Activated naive CD8-positive, alpha-beta T cell treated with anti-CD3 and anti-CD28 coated beads for 36 hours (primary cell): ENCODE measurements around the gene ATP13A4. TPM values are rescaled to one million over a fixed set of nuclear protein-coding genes. Genes with fewer than 3 reads are reported as not detected.

Experiments
- DNase-seq: peaks from one replicate; pipeline ENCODE4 v3.0.0; 2021
- H3K27ac Mint-ChIP-seq: one replicate; pipeline ENCODE4 v1.8.0; 2022; ENCODE audit warnings: mild to moderate bottlenecking, moderate library complexity, mixed read lengths
- H3K27me3 Mint-ChIP-seq: one replicate; pipeline ENCODE4 v1.8.0; 2022; ENCODE audit warnings: mild to moderate bottlenecking, mixed read lengths
- H3K36me3 Mint-ChIP-seq: one replicate; pipeline ENCODE4 v1.8.0; 2021; ENCODE audit warnings: mild to moderate bottlenecking, mixed read lengths
- H3K4me1 Mint-ChIP-seq: one replicate; pipeline ENCODE4 v1.8.0; 2021; ENCODE audit warnings: mixed read lengths
- H3K4me3 Mint-ChIP-seq: one replicate; pipeline ENCODE4 v1.8.0; 2022; ENCODE audit warnings: mild to moderate bottlenecking, moderate library complexity, mixed read lengths
- H3K9me3 Mint-ChIP-seq: one replicate; pipeline ENCODE4 v1.8.0; 2022; ENCODE audit warnings: mixed read lengths
- total RNA-seq, 2 experiments: library from RNA; stranded (reverse); gene quantifications; one replicate each; pipeline ENCODE4 v1.2.3, GENCODE V29; 2021

Gene ATP13A4
- total RNA-seq, 2 experiments from 2014 or later = 1.6 to 1.7 TPM

GRCh38 chr3:193367868-193368267, 186.8 kb downstream of the ATP13A4 start:
- Mint-ChIP-seq H3K36me3 (no peaks in the 10 kb centered on the region), H3K27me3 (peaks cover 19% of the 10 kb centered on the region), H3K9me3 (no peaks in the 10 kb centered on the region), H3K4me3 (no peak overlapping the region), H3K4me1 (peaks cover 2% of the 10 kb centered on the region), H3K27ac (no peak overlapping the region)
- DNase-seq = no peak

- Mint-ChIP-seq H3K4me1 (no peaks in the 10 kb centered on the region), H3K27ac (no peak overlapping the region), H3K4me3 (no peak overlapping the region), H3K27me3 (peaks cover 28% of the 10 kb centered on the region), H3K36me3 (no peaks in the 10 kb centered on the region), H3K9me3 (no peaks in the 10 kb centered on the region)
- DNase-seq = no peak
Measured at GRCh38 chr3:193357291-193357690, 197.4 kb downstream of the ATP13A4 start.

GRCh38 chr3:193354423-193354822, 200.3 kb downstream of the ATP13A4 start:
- no peak for DNase-seq
- Mint-ChIP-seq H3K4me1 (no peaks in the 10 kb centered on the region), H3K9me3 (no peaks in the 10 kb centered on the region), H3K27me3 (peaks cover 7% of the 10 kb centered on the region), H3K4me3 (no peak overlapping the region), H3K27ac (no peak overlapping the region), H3K36me3 (no peaks in the 10 kb centered on the region)

Other genes with a start within 250 kb of the ATP13A4 start
- not detected for gene ATP13A5, start 176.1 kb downstream of the ATP13A4 start, total RNA-seq
- gene OPA1, start 38.3 kb upstream of the ATP13A4 start, total RNA-seq = 100 to 1,000 TPM in 1 of 2 experiments, 10 to 100 TPM in 1; 89.4 to 102 TPM